H1 (cell line): ENCODE data around the gene TRAPPC11. TPM values are rescaled to one million over a fixed set of nuclear protein-coding genes. Genes with fewer than 3 reads are reported as not detected.
"Not testable (repeated sequence)": the region's sequence is repeated elsewhere in the genome, so short reads cannot be mapped to it uniquely, and the experiment has no call there.

Experiments used
- CTCF ChIA-PET: fragments of 300-600 bp; sonication (Branson Sonifier 250); formaldehyde crosslinking; loops from one replicate; lab custom pipeline; 2021; ENCODE audit not compliant: partially characterized antibody; lab: Charles Lee
- POLR2A ChIA-PET: fragments of 300-600 bp; sonication (Branson Sonifier 250); formaldehyde crosslinking; loops from one replicate; lab custom pipeline; 2021; ENCODE audit warnings: inconsistent platforms; ENCODE audit not compliant: partially characterized antibody; lab: Charles Lee
- DNase-seq, 2 experiments: peaks; one replicate each; pipeline versions ENCODE4 v3.0.0 to v3.0.0-alpha.2; 2010 to 2022; ENCODE audit warnings: low spot score in 2 of 2, low read depth in 1 of 2, mixed read lengths in 1 of 2
- FAIRE-seq: peaks from 2 replicates; lab custom pipeline; 2011; peaks lifted over from hg19 to GRCh38; lab: Jason Lieb, UNC
- H2AFZ ChIP-seq: 2 replicates; pipeline ENCODE4 v1.8.1; 2012; ENCODE audit warnings: low read length, inconsistent platforms
- H2AK5ac ChIP-seq: 2 replicates; pipeline ENCODE4 v1.6.1; 2013; ENCODE audit warnings: low read depth, low read length
- H2BK120ac ChIP-seq: replicated peaks from 2 replicates; pipeline ENCODE3; 2013; ENCODE audit warnings: low read depth, low read length, inconsistent platforms
- H2BK12ac ChIP-seq: 2 replicates; pipeline ENCODE4 v1.6.1; 2013; ENCODE audit warnings: low read depth, low read length
- H2BK15ac ChIP-seq: 2 replicates; pipeline ENCODE4 v1.6.1; 2013; ENCODE audit warnings: low read length
- H2BK20ac ChIP-seq: 2 replicates; pipeline ENCODE4 v1.6.1; 2013; ENCODE audit warnings: low read length
- H2BK5ac ChIP-seq: 2 replicates; pipeline ENCODE4 v1.6.1; 2013; ENCODE audit warnings: low read depth, low read length
- H3K14ac ChIP-seq: 2 replicates; pipeline ENCODE4 v1.6.1; 2013; ENCODE audit warnings: inconsistent platforms; ENCODE audit not compliant: insufficient read length
- H3K18ac ChIP-seq: 2 replicates; pipeline ENCODE4 v1.6.1; 2013; ENCODE audit warnings: low read length; ENCODE audit errors: extremely low read depth
- H3K23ac ChIP-seq: 2 replicates; pipeline ENCODE4 v1.6.1; 2013; ENCODE audit warnings: inconsistent platforms; ENCODE audit not compliant: insufficient read length
- H3K23me2 ChIP-seq: 2 replicates; pipeline ENCODE4 v1.6.1; 2013; ENCODE audit warnings: low read depth, low read length
- H3K27ac ChIP-seq: 2 replicates; pipeline ENCODE4 v1.6.1; 2011; ENCODE audit warnings: low read depth, low read length, inconsistent platforms
- H3K27me3 ChIP-seq, 4 experiments: replicated peaks in 1 of 4; 1 replicate in 1 of 4; 2 replicates in 3 of 4; pipeline versions ENCODE4 v1.6.1 to v1.8.1; 2011 to 2013; ENCODE audit warnings: low read length in 3 of 4, mild to moderate bottlenecking in 3 of 4, inconsistent platforms in 2 of 4, mixed read lengths in 2 of 4, moderate library complexity in 1 of 4; ENCODE audit not compliant: control insufficient read depth in 3 of 4, insufficient read depth in 3 of 4; ENCODE audit errors: extremely low read depth in 1 of 4
- H3K36me3 ChIP-seq, 4 experiments: 2 replicates each; pipeline versions ENCODE4 v1.6.1 to v1.8.1; 2011 to 2013; ENCODE audit warnings: mild to moderate bottlenecking in 4 of 4, low read length in 3 of 4, moderate library complexity in 2 of 4, control low read depth in 1 of 4, inconsistent platforms in 1 of 4; ENCODE audit not compliant: insufficient read depth in 4 of 4, control insufficient read depth in 2 of 4
- H3K4ac ChIP-seq: replicated peaks from 2 replicates; pipeline ENCODE3; 2013; ENCODE audit warnings: low read length, low read depth, mixed read lengths, inconsistent platforms; ENCODE audit not compliant: insufficient read length
- H3K4me1 ChIP-seq, 4 experiments: replicated peaks in 1 of 4; 1 replicate in 1 of 4; 2 replicates in 3 of 4; pipeline versions ENCODE4 v1.6.1 to v1.8.1; 2011 to 2013; ENCODE audit warnings: low read length in 3 of 4, inconsistent platforms in 2 of 4, mixed read lengths in 1 of 4; ENCODE audit not compliant: insufficient read depth in 4 of 4, control insufficient read depth in 3 of 4
- H3K4me2 ChIP-seq, 2 experiments: 2 replicates each; pipeline versions ENCODE4 v1.6.1 to v1.8.1; 2011 to 2013; ENCODE audit warnings: low read depth in 2 of 2, low read length in 2 of 2, control low read depth in 1 of 2, inconsistent platforms in 1 of 2, mild to moderate bottlenecking in 1 of 2; ENCODE audit not compliant: insufficient read depth in 1 of 2
- H3K4me3 ChIP-seq, 4 experiments: fragments of 200-600, 300-600 bp in 1 of 4; sonication (generic), shearing (Covaris generic), sonication (Bioruptor Twin) in 1 of 4; 2 replicates each; pipeline versions ENCODE4 v1.5.1 to v1.8.1; 2011 to 2016; ENCODE audit warnings: low read length in 4 of 4, low read depth in 3 of 4, control low read depth in 2 of 4, inconsistent platforms in 2 of 4, mild to moderate bottlenecking in 2 of 4, mixed read lengths in 1 of 4, moderate library complexity in 1 of 4; ENCODE audit not compliant: insufficient read depth in 2 of 4; ENCODE audit errors: extremely low read depth in 1 of 4
- H3K56ac ChIP-seq: replicated peaks from 2 replicates; pipeline ENCODE3; 2013; ENCODE audit warnings: low read depth, mild to moderate bottlenecking, mixed read lengths, low read length, inconsistent platforms; ENCODE audit not compliant: insufficient read length
- H3K79me1 ChIP-seq: 2 replicates; pipeline ENCODE4 v1.6.1; 2013; ENCODE audit warnings: low read depth, low read length, control low read depth
- H3K79me2 ChIP-seq, 2 experiments: 2 replicates each; pipeline versions ENCODE4 v1.6.1 to v1.8.1; 2012 to 2013; ENCODE audit warnings: low read length in 2 of 2, mild to moderate bottlenecking in 2 of 2, inconsistent platforms in 1 of 2; ENCODE audit not compliant: insufficient read depth in 2 of 2, control insufficient read depth in 1 of 2
- H3K9ac ChIP-seq, 4 experiments: replicated peaks in 1 of 4; 1 replicate in 1 of 4; 2 replicates in 3 of 4; pipeline versions ENCODE4 v1.6.1 to v1.8.1; 2011 to 2013; ENCODE audit warnings: low read depth in 3 of 4, low read length in 3 of 4, control low read depth in 2 of 4, mild to moderate bottlenecking in 2 of 4, moderate library complexity in 2 of 4, inconsistent platforms in 1 of 4; ENCODE audit errors: extremely low read depth in 1 of 4
- H3K9me3 ChIP-seq, 2 experiments: 2 replicates each; pipeline versions ENCODE4 v1.6.1 to v1.8.1; 2012 to 2013; ENCODE audit warnings: mild to moderate bottlenecking in 2 of 2, moderate library complexity in 2 of 2, control low read depth in 1 of 2, inconsistent platforms in 1 of 2, low read depth in 1 of 2, low read length in 1 of 2, mixed read lengths in 1 of 2; ENCODE audit not compliant: insufficient read depth in 2 of 2
- H4K20me1 ChIP-seq, 2 experiments: replicated peaks in 1 of 2; 2 replicates each; pipeline versions ENCODE3 to v1.8.1; 2011 to 2013; ENCODE audit warnings: inconsistent platforms in 2 of 2, low read length in 2 of 2, mild to moderate bottlenecking in 1 of 2; ENCODE audit not compliant: insufficient read depth in 2 of 2, control insufficient read depth in 1 of 2
- H4K5ac ChIP-seq: 2 replicates; pipeline ENCODE4 v1.6.1; 2013; ENCODE audit warnings: low read length, low read depth, mixed read lengths, inconsistent platforms; ENCODE audit not compliant: insufficient read length
- H4K8ac ChIP-seq: 2 replicates; pipeline ENCODE4 v1.8.0; 2013; ENCODE audit warnings: mild to moderate bottlenecking, moderate library complexity, low read length, inconsistent platforms; ENCODE audit not compliant: insufficient read depth; ENCODE audit errors: extremely low read depth
- H4K91ac ChIP-seq: replicated peaks from 2 replicates; pipeline ENCODE3; 2013; ENCODE audit warnings: low read length, mixed read lengths, inconsistent platforms; ENCODE audit not compliant: insufficient read length
- CREB1 ChIP-seq: IDR thresholded peaks from 2 replicates; pipeline ENCODE4 v1.6.1; 2012; ENCODE audit warnings: inconsistent platforms
- EZH2 ChIP-seq: fragments of 200-600 bp; sonication (generic); IDR thresholded peaks from 2 replicates; pipeline ENCODE4 v1.7.1; 2012; ENCODE audit warnings: low read depth, mild to moderate bottlenecking, moderate library complexity, low read length, inconsistent platforms; ENCODE audit not compliant: severe bottlenecking
- POU5F1 ChIP-seq: IDR thresholded peaks from 2 replicates; pipeline ENCODE4 v1.6.1; 2011; ENCODE audit warnings: low read depth, mild to moderate bottlenecking, low read length, moderate library complexity
- RNF2 ChIP-seq: fragments of 200-900, 300-1000 bp; sonication (generic); IDR thresholded peaks from 2 replicates; pipeline ENCODE4 v1.7.1; 2016; ENCODE audit warnings: borderline replicate concordance, low read depth, mild to moderate bottlenecking, antibody characterized with exemption, low read length; ENCODE audit not compliant: poor library complexity, severe bottlenecking; ENCODE audit errors: missing control alignments
- SP4 ChIP-seq: IDR thresholded peaks from 2 replicates; pipeline ENCODE4 v1.6.1; 2012; ENCODE audit warnings: low read length, inconsistent platforms
- TAF7 ChIP-seq: optimal IDR thresholded peaks from 2 replicates; pipeline ENCODE3; 2011; ENCODE audit warnings: low read depth, mild to moderate bottlenecking, inconsistent platforms, low read length, moderate library complexity, borderline replicate concordance
- WGBS, 2 experiments: shearing (Covaris generic) in 1 of 2; methylation state at CpG; one replicate each; pipeline versions ENCODE4 v1.1.6 to v1.1.7; 2013 to 2015; ENCODE audit warnings: low lambda C conversion rate in 2 of 2, mixed read lengths in 2 of 2, inconsistent platforms in 1 of 2, low coverage in 1 of 2, missing lambda C conversion rate in 1 of 2; ENCODE audit not compliant: insufficient replicate concordance in 2 of 2, insufficient coverage in 1 of 2, insufficient read length in 1 of 2; ENCODE audit errors: extremely low coverage in 1 of 2, missing lambda C conversion rate in 1 of 2; 5-methylcytosine and 5-hydroxymethylcytosine counted together
- polyA plus RNA-seq, 7 experiments: library from polyadenylated mRNA; depleted of rRNA in 3 of 7; stranded (reverse) in 5 of 7; unstranded in 2 of 7; fragments of >200 nt in 5 of 7; fragments of 200-250 nt in 2 of 7; gene quantifications; 1 replicate in 5 of 7; 2 replicates in 1 of 7; 4 replicates in 1 of 7; pipeline versions ENCODE4 v1.2.1 to v1.2.3, GENCODE V29; 2011 to 2013; ENCODE audit warnings: missing spikeins in 2 of 7, mixed read lengths in 2 of 7
- total RNA-seq: library from RNA; stranded (reverse); fragmentation: NEBNext Ultra II Directional; extraction: Animal tissue kit (Norgen Biotek cat#: 25700); gene quantifications from 2 replicates; pipeline ENCODE4 v1.2.1, GENCODE V29; 2021

TRAPPC11 gene
- total and polyA plus RNA-seq, 2 of the 8 experiments (the other 6 are each of a cell fraction or from before 2014, with no cell fraction given) = 19.2 to 25.9 TPM

GRCh38 chr4:183626168-183626567 lies 32.9 kb upstream of the TRAPPC11 start (continued):
- no peak for TF ChIP-seq TAF7
- TF ChIP-seq CREB1 = no peak
- no peak for TF ChIP-seq POU5F1
- no peak for TF ChIP-seq RNF2
- TF ChIP-seq SP4 = no peak
- TF ChIP-seq EZH2 = no peak
- TF ChIP-seq, all 59 proteins: peak for 0

DNA sequence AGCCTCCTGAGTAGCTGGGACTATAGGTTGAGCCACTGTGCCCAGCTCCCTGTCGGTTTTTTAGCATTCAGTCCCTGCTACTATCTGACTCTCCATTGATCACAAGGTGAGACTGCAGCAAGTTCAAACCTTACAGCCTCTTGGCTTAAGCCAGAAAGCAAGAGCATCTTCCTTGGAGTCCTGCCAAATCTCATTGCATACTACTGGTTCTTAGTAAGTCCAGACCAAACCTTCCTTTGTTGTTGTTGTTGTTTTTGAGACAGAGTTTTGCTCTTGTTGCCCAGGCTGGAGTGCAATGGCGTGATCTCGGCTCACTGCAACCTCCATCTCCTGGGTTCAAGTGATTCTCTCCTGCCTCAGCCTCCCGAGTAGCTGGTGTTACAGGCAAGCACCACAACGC lies 31.8 kb upstream of the TRAPPC11 start:
- H2BK15ac ChIP-seq, H3K4me1 ChIP-seq, H4K8ac ChIP-seq, H2BK12ac ChIP-seq, H2BK120ac ChIP-seq, H3K56ac ChIP-seq, H2AFZ ChIP-seq, H3K9me3 ChIP-seq, H3K23me2 ChIP-seq, H3K4me2 ChIP-seq, H4K91ac ChIP-seq, H3K23ac ChIP-seq, H2AK5ac ChIP-seq, H3K79me2 ChIP-seq, H3K27ac ChIP-seq, H3K27me3 ChIP-seq, H3K36me3 ChIP-seq, DNase-seq, H3K9ac ChIP-seq, H2BK5ac ChIP-seq, H3K14ac ChIP-seq, H2BK20ac ChIP-seq, H3K79me1 ChIP-seq, H3K18ac ChIP-seq, FAIRE-seq, H4K5ac ChIP-seq, H3K4ac ChIP-seq, H4K20me1 ChIP-seq, H3K4me3 ChIP-seq: not testable (repeated sequence)
- ChIA-PET POLR2A (interaction anchor here (0.6 kb wide), 1 partner anchor 164 kb away, joined by 4 read pairs; no protein-coding TSS in a partner anchor), CTCF (interaction anchor here (0.6 kb wide), 1 partner anchor 1219 kb away, joined by 3 read pairs; no protein-coding TSS in a partner anchor)
- 85% methylated on average over 5 of the region's 5 CpGs; no CpG with 5 or more reads in 1 of the 2 experiments for WGBS, 2 experiments
